HG03575 (cell line): Measurements from ENCODE around the gene CNNM2.

Source experiments
- ATAC-seq: cut with Tn5 transposase; IDR thresholded peaks from one replicate; pipeline ENCODE4 v1.9.1; 2021; ENCODE audit not compliant: unreplicated experiment, insufficient number of reproducible peaks, low FRiP score; ENCODE audit errors: extremely low read depth

Gene CNNM2

DNA sequence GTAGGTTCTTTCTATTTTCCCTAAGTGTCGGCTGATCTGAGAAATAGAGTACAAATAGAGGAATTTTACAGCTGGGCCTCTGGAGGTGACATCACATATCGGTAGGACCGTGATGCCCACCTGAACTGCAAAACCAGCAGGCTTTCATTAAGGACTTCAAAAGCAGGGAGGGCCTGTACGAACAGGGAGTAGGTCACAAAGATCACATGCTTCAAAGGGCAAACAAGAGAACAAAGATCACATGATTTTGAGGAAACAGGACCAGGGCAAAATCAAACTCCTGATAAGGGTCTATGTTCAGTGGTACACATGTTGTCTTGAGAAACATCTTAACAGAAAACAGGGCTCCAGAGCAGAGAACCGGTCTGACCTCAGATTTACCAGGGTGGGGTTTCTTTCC, 88.9 kb downstream of the CNNM2 start:
- ATAC-seq = no peak

GRCh38 chr10:103013416-103013815, 95.3 kb downstream of the CNNM2 start:
- no peak for ATAC-seq

DNA sequence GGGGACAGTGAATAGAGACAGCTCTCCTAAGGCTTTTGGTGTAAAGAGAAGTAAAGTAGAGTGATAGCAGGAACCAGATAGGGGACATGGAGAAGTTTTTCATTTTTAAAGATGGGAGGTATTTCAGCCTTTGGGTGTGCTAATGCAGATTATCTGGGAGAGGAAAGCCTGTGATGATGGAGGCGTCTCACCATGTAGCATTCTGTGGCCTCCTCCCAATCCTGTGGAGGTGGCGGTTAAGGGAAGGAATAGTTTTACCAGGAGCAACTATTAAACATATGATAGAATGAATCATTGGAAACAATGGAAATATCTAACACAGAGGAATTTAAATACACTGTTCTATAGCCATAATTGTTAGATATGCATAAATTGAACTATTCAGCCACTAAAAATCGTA, 101.3 kb downstream of the CNNM2 start:
- ATAC-seq = no peak

- no peak for ATAC-seq
Observed at GRCh38 chr10:103021150-103021899, 103.2 kb downstream of the CNNM2 start.

DNA sequence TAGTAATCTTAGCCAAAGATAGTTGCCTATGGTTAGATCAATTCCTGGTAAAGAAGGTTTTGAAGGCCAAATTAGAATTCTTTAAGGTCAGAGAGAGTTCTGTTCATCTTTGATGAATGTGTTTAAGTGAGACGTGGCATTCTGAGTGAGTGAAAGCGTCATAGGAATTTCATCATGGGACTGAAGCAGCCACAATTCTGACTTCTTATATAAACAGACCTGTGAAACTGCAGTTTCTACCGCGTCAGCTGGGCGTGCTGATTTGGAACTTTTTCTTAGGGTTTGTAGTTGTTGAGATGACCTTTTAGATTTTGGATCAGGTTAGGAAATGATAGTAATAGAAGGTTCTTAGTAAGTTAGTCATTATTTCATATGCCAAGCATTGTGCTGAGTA, 103.8 kb downstream of the CNNM2 start:
- ATAC-seq = no peak

DNA sequence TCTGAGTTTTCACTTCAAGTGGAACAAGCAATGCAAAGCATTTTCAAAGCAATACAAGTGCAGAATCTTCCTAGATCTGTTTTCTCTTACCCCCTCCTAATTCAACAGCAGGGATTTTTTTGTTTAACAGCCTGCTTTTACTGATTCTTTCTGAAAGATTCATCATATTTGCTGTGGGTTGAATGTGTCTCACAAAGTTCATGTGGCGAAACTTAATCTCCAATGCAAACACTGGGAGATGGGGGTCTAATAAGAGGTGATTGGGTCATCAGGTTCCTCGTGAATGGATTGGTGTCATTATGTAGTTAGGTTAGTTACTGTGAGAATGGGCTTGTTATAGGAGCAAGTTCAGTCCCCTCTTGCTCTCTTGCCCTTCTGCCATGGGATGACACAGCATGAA, 107.6 kb downstream of the CNNM2 start:
- no peak for ATAC-seq

- no peak for ATAC-seq
Observed at GRCh38 chr10:103038570-103038969, 120.5 kb downstream of the CNNM2 start.

GRCh38 chr10:103040418-103040817, 122.3 kb downstream of the CNNM2 start:
- ATAC-seq = no peak

DNA sequence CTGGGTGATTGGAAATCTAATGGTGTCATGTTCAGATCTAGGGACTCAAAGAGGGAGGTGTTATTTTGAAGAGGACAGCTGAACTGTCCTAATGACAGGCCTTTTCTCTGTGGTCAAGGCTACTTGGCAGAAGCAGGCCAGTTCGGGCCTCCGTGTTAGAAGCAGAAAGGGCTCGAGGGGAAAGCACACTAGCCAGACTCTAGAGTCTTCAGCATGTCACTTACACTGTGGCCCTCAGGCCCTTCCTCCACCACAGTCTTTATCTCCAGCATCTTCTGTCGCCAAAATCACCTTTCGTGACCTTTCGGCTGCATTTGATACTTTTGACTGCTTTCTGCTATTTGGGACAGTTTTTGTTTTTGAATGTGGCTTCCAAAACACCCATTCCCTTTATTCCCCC, 123.3 kb downstream of the CNNM2 start:
- no peak for ATAC-seq

DNA sequence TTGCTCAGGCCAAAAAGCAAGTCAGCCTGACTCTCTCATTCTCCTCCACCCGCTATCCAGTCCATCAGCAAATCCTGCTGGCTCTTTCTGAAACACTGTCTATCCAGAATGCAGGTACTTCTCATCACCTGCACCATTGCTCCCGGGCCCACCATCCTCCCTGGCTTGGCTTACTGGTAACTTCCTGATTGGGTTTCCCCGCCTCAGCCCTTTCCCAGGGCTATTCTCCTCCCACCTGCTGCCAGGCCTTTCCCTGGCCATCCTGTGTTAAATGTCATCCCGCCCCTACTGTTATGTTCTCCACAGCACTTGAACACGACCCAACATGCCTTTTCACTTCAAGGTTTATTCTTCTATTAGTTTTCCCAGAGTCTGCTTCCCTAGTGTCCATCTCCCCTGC, 124.0 kb downstream of the CNNM2 start:
- ATAC-seq = no peak

DNA sequence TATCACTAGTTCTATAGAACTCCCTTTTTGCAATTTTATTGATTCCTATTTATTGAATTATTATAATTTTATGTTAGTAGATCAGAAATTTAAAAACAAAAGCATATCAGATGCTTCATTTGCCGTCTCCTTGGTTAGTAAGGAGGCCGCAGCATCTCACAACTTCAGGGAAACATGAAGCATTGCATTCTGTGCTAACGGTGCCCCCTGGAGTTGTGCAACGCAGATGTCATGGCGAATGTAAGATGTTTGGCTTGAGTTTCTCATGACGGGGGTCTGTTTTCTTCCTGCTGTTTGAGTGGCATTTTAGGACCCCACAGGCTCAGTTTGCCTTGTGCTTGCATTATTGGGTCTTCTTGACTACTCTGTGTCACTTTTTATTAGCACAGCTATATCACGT, 124.8 kb downstream of the CNNM2 start:
- ATAC-seq = no peak

DNA sequence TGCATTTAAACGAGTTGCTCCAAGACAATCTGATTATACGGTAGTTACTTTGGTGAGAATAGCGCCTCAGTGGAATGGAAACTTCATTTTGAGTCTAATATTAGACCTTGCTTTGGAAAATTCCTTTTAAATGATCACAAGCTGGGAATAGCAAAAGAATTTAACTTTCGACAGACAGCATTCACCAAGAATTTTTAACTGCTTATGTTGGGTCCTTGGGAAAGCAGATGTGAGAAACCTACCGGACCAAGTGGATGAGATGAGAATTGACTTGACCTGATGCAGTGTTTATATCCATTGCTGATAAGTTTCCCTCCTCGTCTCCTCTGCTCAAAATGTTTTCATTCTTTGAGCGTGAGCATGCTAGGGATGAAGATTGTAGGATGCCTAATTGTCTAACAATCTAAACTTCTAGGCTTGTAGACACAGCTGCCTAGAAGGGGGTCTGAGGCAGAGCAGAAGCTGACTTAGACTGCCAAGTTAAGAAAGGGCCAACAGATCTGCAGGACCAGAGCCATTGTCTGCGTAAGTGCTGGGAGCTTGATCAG, 126.9 kb downstream of the CNNM2 start:
- no peak for ATAC-seq

GRCh38 chr10:103045961-103046360, 127.9 kb downstream of the CNNM2 start:
- ATAC-seq = no peak

DNA sequence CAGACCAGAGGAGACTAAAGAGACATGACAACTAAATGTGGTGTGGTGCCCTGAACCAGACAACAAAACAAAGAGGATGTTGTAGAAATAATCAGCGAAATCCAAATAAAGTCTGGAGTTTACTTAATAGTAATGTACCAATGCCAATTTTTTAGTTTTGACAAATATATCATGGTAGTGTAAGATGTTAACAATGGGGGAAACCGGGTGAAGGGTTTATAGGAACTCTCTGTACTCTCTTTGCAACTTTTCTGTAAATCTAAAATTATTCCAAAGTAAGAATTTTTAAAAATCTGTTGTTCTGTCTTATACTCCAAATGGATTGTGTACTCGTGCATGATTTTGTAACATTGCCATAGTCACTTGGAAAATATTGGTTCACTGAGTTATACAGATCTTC, 129.3 kb downstream of the CNNM2 start:
- no peak for ATAC-seq

- no peak for ATAC-seq
Observed at GRCh38 chr10:103049237-103049636, 131.1 kb downstream of the CNNM2 start.

DNA sequence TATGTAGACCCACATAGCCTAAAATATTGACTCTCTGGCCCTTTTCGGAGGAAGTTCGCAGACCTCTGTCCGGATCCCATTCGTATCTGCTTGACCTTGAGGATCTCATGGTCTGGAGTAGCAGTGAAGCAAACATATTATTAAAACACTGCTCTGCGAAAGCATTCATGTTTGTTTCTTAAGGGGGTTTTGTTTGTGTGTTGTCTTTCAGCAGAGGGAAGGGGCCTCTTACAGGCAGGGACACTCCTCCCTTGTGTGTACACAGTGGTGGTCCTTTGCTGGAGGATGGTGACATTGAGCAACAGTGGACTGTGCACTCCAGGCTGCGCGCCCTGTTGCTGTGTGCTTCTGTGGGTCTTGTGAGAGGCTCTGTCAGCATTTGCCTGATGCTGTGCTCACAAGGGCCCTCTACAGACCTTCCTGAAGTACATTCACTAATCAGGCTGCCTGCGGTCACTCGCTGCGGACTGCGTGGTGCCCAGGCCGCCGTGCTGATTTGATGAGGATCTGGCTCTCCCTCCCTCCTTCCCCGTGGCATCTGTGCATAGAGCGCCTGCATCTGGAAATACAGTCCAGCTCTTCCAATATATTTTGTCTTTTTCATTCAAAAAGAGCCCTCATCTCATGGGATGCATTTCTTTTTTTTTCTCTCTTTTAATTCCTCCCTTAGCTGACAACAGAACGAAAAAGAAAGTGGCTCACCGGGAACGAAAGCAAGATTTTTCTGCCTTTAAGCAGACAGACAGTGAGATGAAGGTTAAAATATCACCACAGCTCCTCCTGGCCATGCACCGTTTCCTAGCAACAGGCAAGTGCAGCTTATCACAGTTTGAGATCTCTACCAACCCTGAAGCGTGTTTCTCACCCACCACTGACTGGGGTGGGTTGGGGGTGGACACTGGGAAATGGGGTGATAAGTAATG, 135.8 kb downstream of the CNNM2 start:
- ATAC-seq = no peak

GRCh38 chr10:103054621-103055020, 136.5 kb downstream of the CNNM2 start:
- no peak for ATAC-seq

- no peak for ATAC-seq
Observed at GRCh38 chr10:103055105-103055504, 137.0 kb downstream of the CNNM2 start.

DNA sequence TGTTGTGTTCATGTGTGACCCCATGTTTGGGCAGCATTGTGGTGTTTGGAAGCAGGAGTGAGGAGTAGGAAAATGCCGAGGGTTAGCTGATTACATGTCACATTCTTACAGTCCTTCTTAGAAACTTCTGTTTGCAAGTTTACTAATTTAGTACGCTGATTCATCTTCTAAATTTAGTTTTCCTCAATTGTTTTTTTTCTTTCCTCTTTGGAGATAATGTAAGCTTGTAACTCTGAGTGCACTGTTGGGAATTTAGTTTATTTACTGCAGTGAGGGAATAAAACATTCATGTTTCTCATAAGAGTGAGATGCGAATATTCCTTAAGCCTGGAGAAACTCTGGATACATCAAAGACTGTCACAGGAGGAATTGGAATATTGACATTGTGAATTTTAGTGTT, 139.9 kb downstream of the CNNM2 start:
- ATAC-seq = no peak

DNA sequence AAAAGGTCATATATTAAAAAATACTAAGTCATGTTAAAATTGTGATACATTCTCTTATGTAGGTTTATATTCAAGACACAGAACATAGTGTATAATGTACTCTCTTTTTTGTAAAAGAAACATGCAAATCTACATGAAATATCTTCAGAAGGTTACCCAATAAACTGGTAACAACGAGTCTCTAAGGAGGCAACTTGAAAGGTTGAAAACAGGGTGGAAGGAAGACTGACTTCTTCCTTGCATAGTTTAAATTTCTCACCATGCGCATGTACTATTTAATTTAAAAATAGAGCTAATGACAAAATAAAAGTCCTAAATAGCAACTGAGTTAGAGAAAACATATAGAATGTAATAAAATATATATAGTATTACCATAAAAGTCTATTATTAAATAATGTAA, 142.5 kb downstream of the CNNM2 start:
- no peak for ATAC-seq
